ENCODE results near the gene TTR. TPM values are rescaled to one million over a fixed set of nuclear protein-coding genes. Genes with fewer than 3 reads are reported as not detected.

Gene TTR
- total RNA-seq, 5 donors from 2014 or later (not counting 1 experiment from before 2014, with no cell fraction given), result 1.7 to 2.6 (median 1.9) TPM; not detected in 2

DNA sequence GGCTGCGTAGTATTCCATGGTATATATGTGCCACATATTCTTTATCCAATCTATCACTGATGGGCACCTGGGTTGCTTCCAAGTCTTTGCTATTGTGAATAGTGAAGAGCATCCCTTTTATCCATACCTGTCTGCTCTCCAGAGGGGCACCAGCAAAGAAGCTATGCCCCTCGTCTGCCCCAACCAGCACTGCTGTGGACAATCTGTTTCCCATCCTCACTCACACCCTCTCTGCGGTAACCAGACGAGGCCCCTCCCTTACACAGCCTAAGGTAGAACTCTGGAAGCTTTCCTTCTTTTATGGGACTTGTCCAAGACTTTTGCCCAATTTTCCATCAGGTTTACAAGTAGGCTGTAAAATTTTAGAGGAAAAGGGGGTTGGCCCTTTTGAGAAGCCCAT lies 24.9 kb downstream of the TTR start:
- no peak for DNase-seq
- H3K9me3 ChIP-seq, result no peaks in the 10 kb centered on the region
- H3K4me1 ChIP-seq (ENCODE audit: control insufficient read depth in 1 of 2, extremely low read depth in 1 of 2, insufficient read depth in 2 of 2, low read length in 2 of 2), result no peaks in the 10 kb centered on the region
- Mint-ChIP-seq H3K27me3 (peaks cover 7 to 11% of the 10 kb centered on the region in 2 donors), H3K4me1 (no peaks in the 10 kb centered on the region), H3K4me3 (no peak overlapping the region), H3K27ac (no peak overlapping the region), H3K9me3 (no peaks in the 10 kb centered on the region), H3K36me3 (no peaks in the 10 kb centered on the region)
- H3K27me3 ChIP-seq (replicated peaks in 1 of 2; ENCODE audit: control insufficient read depth in 2 of 2, extremely low read depth in 1 of 2, insufficient read depth in 2 of 2, low read length in 1 of 2), result peaks cover 0 to 6% of the 10 kb centered on the region in 2 experiments
- ChIA-PET POLR2A (no interaction called here), CTCF (no interaction called here)
- no peak overlapping the region for H3K4me3 ChIP-seq (ENCODE audit: control insufficient read depth in 1 of 2, extremely low read depth in 1 of 2, low read length in 1 of 2)
- no peak for ATAC-seq (replicated peaks in 1 of 4)
- no peaks in the 10 kb centered on the region for H3K36me3 ChIP-seq (ENCODE audit: control insufficient read depth in 2 of 2, extremely low read depth in 1 of 2, insufficient read depth in 1 of 2, low read length in 1 of 2)
- WGBS (ENCODE audit: insufficient coverage), result no CpG with 5 or more reads among the region's 4 CpGs
- no peak overlapping the region for H3K27ac ChIP-seq (ENCODE audit: low read length)

DNA sequence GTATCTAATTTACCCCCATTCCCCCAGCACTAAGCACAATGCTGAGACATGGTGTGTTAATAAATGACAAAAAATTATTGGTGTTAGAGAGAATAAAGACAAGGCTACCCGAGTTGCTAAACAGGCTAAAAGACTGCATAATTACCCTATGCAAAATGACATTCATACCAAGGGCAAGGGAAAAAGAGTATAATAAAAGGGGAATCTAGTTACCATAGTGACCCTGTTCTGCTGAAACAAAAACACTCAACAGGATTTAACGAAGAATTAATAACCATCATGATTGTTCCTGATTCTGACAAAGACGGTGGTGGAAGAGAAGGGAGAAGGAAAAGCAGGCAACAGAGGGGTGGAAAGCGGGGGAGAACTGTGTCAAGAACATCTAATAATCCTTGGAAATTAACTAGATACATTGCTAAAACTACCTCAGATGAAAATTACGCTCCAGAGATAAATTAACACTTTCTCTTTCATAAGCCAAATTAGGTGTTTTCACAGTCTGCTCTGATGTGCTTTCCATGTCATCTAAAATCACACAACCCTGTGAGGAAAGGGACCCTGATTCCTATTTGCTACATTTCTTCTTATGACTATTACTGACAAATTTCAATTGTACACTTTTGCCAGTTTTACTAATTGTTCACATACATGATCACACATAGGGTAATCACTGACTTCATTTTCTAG lies 25.5 kb downstream of the TTR start:
- WGBS (ENCODE audit: insufficient coverage), result no CpG with 5 or more reads among the region's 5 CpGs
- Histone ChIP-seq H3K36me3 (ENCODE audit: control insufficient read depth in 2 of 2, extremely low read depth in 1 of 2, insufficient read depth in 1 of 2, low read length in 1 of 2) (no peaks in the 10 kb centered on the region), H3K4me1 (ENCODE audit: control insufficient read depth in 1 of 2, extremely low read depth in 1 of 2, insufficient read depth in 2 of 2, low read length in 2 of 2) (no peaks in the 10 kb centered on the region), H3K27ac (ENCODE audit: low read length) (no peak overlapping the region), H3K27me3 (replicated peaks in 1 of 2; ENCODE audit: control insufficient read depth in 2 of 2, extremely low read depth in 1 of 2, insufficient read depth in 2 of 2, low read length in 1 of 2) (peaks cover 0 to 4% of the 10 kb centered on the region in 2 experiments), H3K9me3 (no peaks in the 10 kb centered on the region), H3K4me3 (ENCODE audit: control insufficient read depth in 1 of 2, extremely low read depth in 1 of 2, low read length in 1 of 2) (no peak overlapping the region)
- CTCF ChIA-PET, result no interaction called here
- POLR2A ChIA-PET, result no interaction called here
- no peak overlapping the region for H3K4me3 Mint-ChIP-seq
- H3K27ac Mint-ChIP-seq, result no peak overlapping the region
- no peak for DNase-seq
- H3K4me1 Mint-ChIP-seq, result no peaks in the 10 kb centered on the region
- no peaks in the 10 kb centered on the region for H3K9me3 Mint-ChIP-seq
- H3K27me3 Mint-ChIP-seq, result peaks cover 7 to 11% of the 10 kb centered on the region in 2 donors
- ATAC-seq (replicated peaks in 1 of 4), result no peak
- no peaks in the 10 kb centered on the region for H3K36me3 Mint-ChIP-seq

DNA sequence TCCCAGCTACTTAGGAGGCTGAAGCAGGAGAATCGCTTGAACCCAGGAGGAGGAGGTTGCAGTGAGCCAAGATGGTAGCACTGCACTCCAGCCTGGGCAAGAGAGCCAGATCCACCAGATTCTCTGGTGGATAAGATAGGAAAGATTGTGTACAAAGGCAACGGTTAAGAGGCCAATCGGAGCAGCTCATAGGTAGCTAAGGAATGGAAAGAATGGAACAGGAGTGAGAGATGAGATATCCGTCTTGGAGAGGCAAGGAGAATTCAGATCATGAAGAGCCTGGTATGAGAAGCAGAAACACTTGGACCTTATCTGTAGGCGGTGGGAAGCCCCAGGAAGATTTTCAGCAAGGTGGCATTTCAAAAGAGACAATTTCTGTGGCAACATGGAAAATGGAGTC lies 27.1 kb downstream of the TTR start:
- ChIA-PET POLR2A (interaction anchor here in 1 of 2 donors (0.7 kb wide), 1 partner anchor 180 kb away, joined by 10 read pairs; no protein-coding TSS in a partner anchor), CTCF (interaction anchor here in 1 of 2 donors (0.7 kb wide), 2 partner anchors 71 to 111 kb away, joined by 3 to 7 read pairs; no protein-coding TSS in a partner anchor)
- DNase-seq (no peak), ATAC-seq (replicated peaks in 1 of 4) (no peak)
- Mint-ChIP-seq H3K9me3 (no peaks in the 10 kb centered on the region), H3K27ac (no peak overlapping the region), H3K27me3 (peaks cover 5 to 11% of the 10 kb centered on the region in 2 donors), H3K4me3 (no peak overlapping the region), H3K4me1 (no peaks in the 10 kb centered on the region), H3K36me3 (no peaks in the 10 kb centered on the region)
- WGBS (ENCODE audit: insufficient coverage), result 85% methylated on average over 5 of the region's 5 CpGs
- peaks cover 0 to 4% of the 10 kb centered on the region in 2 experiments for H3K27me3 ChIP-seq (replicated peaks in 1 of 2; ENCODE audit: control insufficient read depth in 2 of 2, extremely low read depth in 1 of 2, insufficient read depth in 2 of 2, low read length in 1 of 2)
- H3K36me3 ChIP-seq (ENCODE audit: control insufficient read depth in 2 of 2, extremely low read depth in 1 of 2, insufficient read depth in 1 of 2, low read length in 1 of 2), result no peaks in the 10 kb centered on the region
- no peaks in the 10 kb centered on the region for H3K9me3 ChIP-seq
- no peak overlapping the region for H3K27ac ChIP-seq (ENCODE audit: low read length)
- no peaks in the 10 kb centered on the region for H3K4me1 ChIP-seq (ENCODE audit: control insufficient read depth in 1 of 2, extremely low read depth in 1 of 2, insufficient read depth in 2 of 2, low read length in 2 of 2)
- H3K4me3 ChIP-seq (ENCODE audit: control insufficient read depth in 1 of 2, extremely low read depth in 1 of 2, low read length in 1 of 2), result no peak overlapping the region

DNA sequence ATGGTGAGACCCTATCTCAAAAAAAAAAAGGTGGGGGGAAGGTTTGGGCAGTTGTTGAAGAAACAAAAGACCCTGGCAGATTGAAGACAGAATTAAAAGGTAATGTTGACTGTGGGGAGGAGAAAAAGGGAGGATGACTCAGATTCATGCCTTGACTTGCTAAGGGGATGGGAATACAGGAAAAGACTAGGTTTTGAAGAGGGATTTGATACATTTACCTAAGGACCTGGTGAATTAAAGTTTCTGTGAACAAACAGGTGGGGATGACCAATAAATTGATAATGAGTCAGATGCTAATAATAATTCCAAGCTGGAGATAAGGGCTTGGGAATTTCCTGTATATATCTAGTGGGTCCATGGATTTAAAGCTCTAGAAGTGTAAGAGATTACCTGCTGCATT lies 27.6 kb downstream of the TTR start:
- DNase-seq, result no peak
- no peak overlapping the region for H3K4me3 ChIP-seq (ENCODE audit: control insufficient read depth in 1 of 2, extremely low read depth in 1 of 2, low read length in 1 of 2)
- H3K4me1 ChIP-seq (ENCODE audit: control insufficient read depth in 1 of 2, extremely low read depth in 1 of 2, insufficient read depth in 2 of 2, low read length in 2 of 2), result no peaks in the 10 kb centered on the region
- Mint-ChIP-seq H3K4me3 (no peak overlapping the region), H3K36me3 (no peaks in the 10 kb centered on the region), H3K9me3 (no peaks in the 10 kb centered on the region), H3K27me3 (peaks cover 4 to 11% of the 10 kb centered on the region in 2 donors), H3K4me1 (no peaks in the 10 kb centered on the region), H3K27ac (no peak overlapping the region)
- H3K27me3 ChIP-seq (replicated peaks in 1 of 2; ENCODE audit: control insufficient read depth in 2 of 2, extremely low read depth in 1 of 2, insufficient read depth in 2 of 2, low read length in 1 of 2), result peaks cover 0 to 4% of the 10 kb centered on the region in 2 experiments
- H3K9me3 ChIP-seq, result no peaks in the 10 kb centered on the region
- H3K36me3 ChIP-seq (ENCODE audit: control insufficient read depth in 2 of 2, extremely low read depth in 1 of 2, insufficient read depth in 1 of 2, low read length in 1 of 2), result no peaks in the 10 kb centered on the region
- ChIA-PET POLR2A (no interaction called here), CTCF (interaction anchor here in 1 of 2 donors (0.7 kb wide), 1 partner anchor 70 kb away, joined by 7 read pairs; no protein-coding TSS in a partner anchor)
- ATAC-seq (replicated peaks in 1 of 4), result no peak
- H3K27ac ChIP-seq (ENCODE audit: low read length), result no peak overlapping the region

DNA sequence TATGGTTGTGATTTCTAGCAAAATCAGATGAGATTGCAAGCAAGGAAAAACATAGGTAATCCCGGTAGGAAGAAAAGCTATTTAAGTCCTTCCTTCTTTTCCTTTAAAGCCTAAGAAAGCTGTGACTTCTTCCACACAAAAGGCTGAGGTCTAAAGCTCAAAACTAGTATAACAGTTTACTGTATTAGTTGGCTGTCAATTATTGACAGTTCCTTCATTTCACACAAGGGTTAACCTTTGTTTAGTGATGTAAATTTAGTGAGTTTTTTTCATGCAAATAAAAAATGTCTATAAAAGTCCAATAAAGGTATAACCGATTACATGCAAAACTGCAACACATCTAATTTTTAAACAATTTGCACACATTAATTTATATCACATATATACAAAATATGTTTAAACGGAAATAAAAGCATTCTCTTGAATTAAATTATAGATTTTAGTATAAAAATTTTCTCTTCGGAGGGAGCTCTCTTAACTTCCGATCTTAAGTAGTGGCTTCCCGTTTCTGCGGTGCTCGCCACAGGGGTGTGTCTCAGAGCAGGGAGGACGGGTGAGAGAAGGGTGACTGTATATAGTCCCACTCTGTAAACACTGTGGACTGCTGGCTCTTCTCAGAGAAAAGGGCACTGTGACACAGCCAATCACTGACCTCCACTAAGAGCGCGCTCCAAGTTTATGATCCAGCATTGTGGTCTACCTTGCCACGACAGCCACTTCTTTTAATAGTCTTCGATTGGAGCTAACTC lies 33.4 kb downstream of the TTR start:
- no peak overlapping the region for H3K27ac ChIP-seq (ENCODE audit: low read length)
- Mint-ChIP-seq H3K9me3 (no peaks in the 10 kb centered on the region), H3K4me1 (peaks cover 0 to 6% (median 2%) of the 10 kb centered on the region in 3 donors), H3K4me3 (no peak overlapping the region), H3K27me3 (no peaks in the 10 kb centered on the region), H3K36me3 (no peaks in the 10 kb centered on the region), H3K27ac (no peak overlapping the region)
- DNase-seq (no peak), ATAC-seq (replicated peaks in 1 of 4) (no peak)
- 100% methylated on average over 1 of the region's 13 CpGs for WGBS (ENCODE audit: insufficient coverage)
- no peak overlapping the region for H3K4me3 ChIP-seq (ENCODE audit: control insufficient read depth in 1 of 2, extremely low read depth in 1 of 2, low read length in 1 of 2)
- POLR2A ChIA-PET, result no interaction called here
- no peaks in the 10 kb centered on the region for H3K4me1 ChIP-seq (ENCODE audit: control insufficient read depth in 1 of 2, extremely low read depth in 1 of 2, insufficient read depth in 2 of 2, low read length in 2 of 2)
- no peaks in the 10 kb centered on the region for H3K27me3 ChIP-seq (replicated peaks in 1 of 2; ENCODE audit: control insufficient read depth in 2 of 2, extremely low read depth in 1 of 2, insufficient read depth in 2 of 2, low read length in 1 of 2)
- no peaks in the 10 kb centered on the region for H3K9me3 ChIP-seq
- no peaks in the 10 kb centered on the region for H3K36me3 ChIP-seq (ENCODE audit: control insufficient read depth in 2 of 2, extremely low read depth in 1 of 2, insufficient read depth in 1 of 2, low read length in 1 of 2)
- CTCF ChIA-PET, result no interaction called here

GRCh38 chr18:31626409-31626808 lies 34.7 kb downstream of the TTR start:
- 100% methylated on average over 2 of the region's 6 CpGs for WGBS (ENCODE audit: insufficient coverage)
- Histone ChIP-seq H3K27ac (ENCODE audit: low read length) (no peak overlapping the region), H3K36me3 (ENCODE audit: control insufficient read depth in 2 of 2, extremely low read depth in 1 of 2, insufficient read depth in 1 of 2, low read length in 1 of 2) (no peaks in the 10 kb centered on the region), H3K27me3 (replicated peaks in 1 of 2; ENCODE audit: control insufficient read depth in 2 of 2, extremely low read depth in 1 of 2, insufficient read depth in 2 of 2, low read length in 1 of 2) (no peaks in the 10 kb centered on the region), H3K4me3 (ENCODE audit: control insufficient read depth in 1 of 2, extremely low read depth in 1 of 2, low read length in 1 of 2) (no peak overlapping the region), H3K9me3 (no peaks in the 10 kb centered on the region), H3K4me1 (ENCODE audit: control insufficient read depth in 1 of 2, extremely low read depth in 1 of 2, insufficient read depth in 2 of 2, low read length in 2 of 2) (no peaks in the 10 kb centered on the region)
- peaks cover 0 to 8% (median 2%) of the 10 kb centered on the region in 3 donors for H3K4me1 Mint-ChIP-seq
- ChIA-PET POLR2A (no interaction called here), CTCF (no interaction called here)
- no peaks in the 10 kb centered on the region for H3K27me3 Mint-ChIP-seq
- H3K4me3 Mint-ChIP-seq, result no peak overlapping the region
- DNase-seq (no peak), ATAC-seq (replicated peaks in 1 of 4) (no peak)
- H3K27ac Mint-ChIP-seq, result no peak overlapping the region
- no peaks in the 10 kb centered on the region for H3K36me3 Mint-ChIP-seq
- H3K9me3 Mint-ChIP-seq, result no peaks in the 10 kb centered on the region

Data from T-cell (primary cell).